IMR-90 (cell line): ENCODE results near the gene LRRFIP1. TPM values are rescaled to one million over a fixed set of nuclear protein-coding genes. Genes with fewer than 3 reads are reported as not detected.

ENCODE experiments used
- ATAC-seq: fragments of 200-7000 bp; cut with Tn5 transposase; 2 replicates; pipeline ENCODE4 v1.9.1; 2020; ENCODE audit warnings: low read depth, mild to moderate bottlenecking, moderate library complexity
- BruUV-seq: library from RNA; stranded (reverse); fragments of 400-500 nt; replicated peaks from 2 replicates; lab custom pipeline; 2021; lab: Mats Ljungman, UMichigan
- CTCF ChIA-PET: fragments of 300-600 bp; formaldehyde crosslinking; extraction: SDS; loops from one replicate; lab custom pipeline; 2021; ENCODE audit warnings: antibody characterized with exemption; lab: Yijun Ruan, JAX
- POLR2A ChIA-PET: fragments of 300-600 bp; sonication (Branson Sonifier 250); formaldehyde crosslinking; loops from one replicate; lab custom pipeline; 2022; ENCODE audit warnings: antibody characterized with exemption; ENCODE audit not compliant: unreplicated experiment; lab: Charles Lee
- DNase-seq: peaks from one replicate; pipeline ENCODE4 v3.0.0; 2013
- H2AFZ ChIP-seq: replicated peaks from 2 replicates; pipeline ENCODE3; 2013; ENCODE audit warnings: low read length, mild to moderate bottlenecking; ENCODE audit not compliant: poor library complexity
- H2AK5ac ChIP-seq: 2 replicates; pipeline ENCODE4 v1.6.1; 2013; ENCODE audit warnings: low read depth, low read length, inconsistent platforms
- H2AK9ac ChIP-seq: replicated peaks from 2 replicates; pipeline ENCODE3; 2013; ENCODE audit warnings: mild to moderate bottlenecking, low read depth, low read length, moderate library complexity; ENCODE audit not compliant: poor library complexity
- H2BK120ac ChIP-seq: 2 replicates; pipeline ENCODE4 v1.6.1; 2013; ENCODE audit warnings: low read depth, low read length, inconsistent platforms
- H2BK15ac ChIP-seq: 3 replicates; pipeline ENCODE4 v1.6.1; 2013; ENCODE audit warnings: low read depth, low read length, inconsistent platforms
- H2BK20ac ChIP-seq: 2 replicates; pipeline ENCODE4 v1.6.1; 2013; ENCODE audit warnings: low read depth, mild to moderate bottlenecking, inconsistent platforms, low read length, moderate library complexity
- H2BK5ac ChIP-seq: 2 replicates; pipeline ENCODE4 v1.6.1; 2013; ENCODE audit warnings: mild to moderate bottlenecking, low read depth, low read length, inconsistent platforms; ENCODE audit not compliant: poor library complexity, severe bottlenecking
- H3K14ac ChIP-seq: replicated peaks from 2 replicates; pipeline ENCODE4 v1.6.1; 2013; ENCODE audit warnings: low read depth, low read length, inconsistent platforms
- H3K18ac ChIP-seq: 2 replicates; pipeline ENCODE4 v1.6.1; 2013; ENCODE audit warnings: low read depth, low read length, control low read depth
- H3K23ac ChIP-seq: 2 replicates; pipeline ENCODE4 v1.6.1; 2013; ENCODE audit warnings: low read depth, low read length, inconsistent platforms
- H3K27ac ChIP-seq: 2 replicates; pipeline ENCODE4 v1.5.1; 2013; ENCODE audit warnings: mild to moderate bottlenecking, control low read depth, low read length; ENCODE audit not compliant: insufficient read depth
- H3K27me3 ChIP-seq: 2 replicates; pipeline ENCODE4 v1.6.1; 2013; ENCODE audit warnings: low read length; ENCODE audit not compliant: control insufficient read depth, insufficient read depth
- H3K36me3 ChIP-seq: 2 replicates; pipeline ENCODE4 v1.6.1; 2013; ENCODE audit warnings: low read length, mixed read lengths; ENCODE audit not compliant: control insufficient read depth, insufficient read depth
- H3K4ac ChIP-seq: 2 replicates; pipeline ENCODE4 v1.6.1; 2013; ENCODE audit warnings: low read depth, low read length, inconsistent platforms
- H3K4me1 ChIP-seq: 2 replicates; pipeline ENCODE4 v1.6.1; 2013; ENCODE audit warnings: low read length, mixed read lengths; ENCODE audit not compliant: control insufficient read depth, insufficient read depth
- H3K4me2 ChIP-seq: 2 replicates; pipeline ENCODE4 v1.6.1; 2013; ENCODE audit warnings: low read depth, mild to moderate bottlenecking, control low read depth, low read length, moderate library complexity
- H3K4me3 ChIP-seq: 2 replicates; pipeline ENCODE4 v1.5.1; 2013; ENCODE audit warnings: low read depth, mild to moderate bottlenecking, control low read depth, low read length, moderate library complexity; ENCODE audit not compliant: insufficient read depth
- H3K56ac ChIP-seq: 2 replicates; pipeline ENCODE4 v1.6.1; 2013; ENCODE audit warnings: low read length, inconsistent platforms; ENCODE audit not compliant: insufficient read depth; ENCODE audit errors: extremely low read depth
- H3K79me1 ChIP-seq, 2 experiments: 2 replicates each; pipeline ENCODE4 v1.6.1; 2013; ENCODE audit warnings: low read length in 2 of 2, inconsistent platforms in 1 of 2, low read depth in 1 of 2
- H3K9ac ChIP-seq: 2 replicates; pipeline ENCODE4 v1.6.1; 2013; ENCODE audit warnings: low read depth, low read length, control low read depth
- H3K9me1 ChIP-seq: 2 replicates; pipeline ENCODE4 v1.6.1; 2013; ENCODE audit warnings: low read length, inconsistent platforms; ENCODE audit not compliant: insufficient read depth
- H3K9me3 ChIP-seq: 2 replicates; pipeline ENCODE4 v1.6.1; 2013; ENCODE audit warnings: low read length; ENCODE audit not compliant: control insufficient read depth, insufficient read depth
- H4K20me1 ChIP-seq: 2 replicates; pipeline ENCODE4 v1.6.1; 2013; ENCODE audit warnings: low read length, inconsistent platforms; ENCODE audit not compliant: insufficient read depth
- H4K5ac ChIP-seq: 2 replicates; pipeline ENCODE4 v1.6.1; 2013; ENCODE audit warnings: mild to moderate bottlenecking, low read depth, low read length, control low read depth
- H4K8ac ChIP-seq, 2 experiments: 2 replicates each; pipeline ENCODE4 v1.6.1; 2013; ENCODE audit warnings: low read depth in 2 of 2, low read length in 2 of 2, control low read depth in 1 of 2, inconsistent platforms in 1 of 2
- H4K91ac ChIP-seq: 2 replicates; pipeline ENCODE4 v1.6.1; 2013; ENCODE audit warnings: low read depth, low read length, inconsistent platforms; ENCODE audit not compliant: insufficient read depth
- BHLHE40 ChIP-seq: fragments of 150-350 bp; IDR thresholded peaks from 2 replicates; pipeline ENCODE4 v1.6.1; 2016; ENCODE audit warnings: mild to moderate bottlenecking, low read depth, low read length
- FOS ChIP-seq: fragments of 150-350 bp; IDR thresholded peaks from 2 replicates; pipeline ENCODE4 v1.6.1; 2016; ENCODE audit warnings: low read depth, low read length
- MAZ ChIP-seq: IDR thresholded peaks from 2 replicates; pipeline ENCODE4 v1.6.1; 2012; ENCODE audit warnings: low read depth, mild to moderate bottlenecking, low read length, improper control_type of control experiment, moderate library complexity, borderline replicate concordance
- MXI1 ChIP-seq: IDR thresholded peaks from 2 replicates; pipeline ENCODE4 v1.6.1; 2012; ENCODE audit warnings: low read depth, mild to moderate bottlenecking, low read length, moderate library complexity, borderline replicate concordance
- NFE2L2 ChIP-seq: fragments of 150-350 bp; IDR thresholded peaks from 2 replicates; pipeline ENCODE4 v1.6.1; 2016; ENCODE audit warnings: low read depth, mild to moderate bottlenecking, low read length
- POLR2A ChIP-seq: IDR thresholded peaks from 2 replicates; pipeline ENCODE4 v1.6.1; 2012; ENCODE audit warnings: mild to moderate bottlenecking, low read depth, low read length
- RAD21 ChIP-seq: IDR thresholded peaks from 2 replicates; pipeline ENCODE4 v1.6.1; 2012; ENCODE audit warnings: low read length, improper control_type of control experiment
- RCOR1 ChIP-seq: IDR thresholded peaks from 2 replicates; pipeline ENCODE4 v1.6.1; 2012; ENCODE audit warnings: mild to moderate bottlenecking, low read length, improper control_type of control experiment; ENCODE audit not compliant: insufficient replicate concordance
- RFX5 ChIP-seq: IDR thresholded peaks from 2 replicates; pipeline ENCODE4 v1.8.0; 2012; ENCODE audit warnings: low read depth, mild to moderate bottlenecking, low read length, moderate library complexity
- WGBS, 2 experiments: methylation state at CpG; one replicate each; pipeline versions ENCODE4 v1.1.5 to v1.1.7; 2013; ENCODE audit warnings: missing lambda C conversion rate in 2 of 2; ENCODE audit not compliant: insufficient read length in 1 of 2; ENCODE audit errors: extremely low coverage in 2 of 2; 5-methylcytosine and 5-hydroxymethylcytosine counted together
- dilution Hi-C: fragments of 300-500 bp; cut with HindIII; formaldehyde crosslinking; loops from one replicate; pipeline ENCODE4 v1.14.3; 2018; ENCODE audit warnings: low sequenced_read_pairs; ENCODE audit not compliant: unreplicated experiment
- in situ Hi-C: fragments of 300-500 bp; cut with MboI; formaldehyde crosslinking; loops from 3 replicates; pipeline ENCODE4 v1.14.3; 2019; ENCODE audit warnings: low sequenced_read_pairs, inconsistent platforms, mixed read lengths
- intact Hi-C: fragments of 100-400 bp; cut with micrococcal nuclease; formaldehyde crosslinking; loops from 2 replicates; pipeline ENCODE4 v1.10.0; 2022
- polyA plus RNA-seq, 3 experiments: library from polyadenylated mRNA; depleted of rRNA; stranded (reverse); fragments of >200 nt; gene quantifications; 2 replicates each; pipeline ENCODE4 v1.2.3, GENCODE V29; 2012; ENCODE audit warnings: low replicate concordance in 1 of 3
- total RNA-seq: library from RNA; depleted of rRNA; stranded (reverse); fragments of >200 nt; gene quantifications from 2 replicates; pipeline ENCODE4 v1.2.3, GENCODE V29; 2012
- TF ChIP-seq, protein P1 (sequence below): fragments of 150-350 bp; IDR thresholded peaks from 2 replicates; pipeline ENCODE4 v1.6.1; 2016; ENCODE audit warnings: low read depth, mild to moderate bottlenecking, low read length, moderate library complexity, borderline replicate concordance
- TF ChIP-seq, protein P2 (sequence below): conservative IDR thresholded peaks from 2 replicates; pipeline ENCODE4 v1.5.1; 2012; ENCODE audit warnings: mild to moderate bottlenecking, low read depth, low read length, improper control_type of control experiment

The LRRFIP1 gene
- total and polyA plus RNA-seq, 2 of the 4 experiments (the other 2 are of a cell fraction): 52.2 to 54.4 TPM

GRCh38 chr2:237743024-237743423 lies 115.6 kb downstream of the LRRFIP1 start:
- no peak overlapping the region for H2AK9ac ChIP-seq
- no peak overlapping the region for H3K56ac ChIP-seq
- ATAC-seq (no peak), DNase-seq (no peak)
- no TSS peak for BruUV-seq
- no peak overlapping the region for H3K4ac ChIP-seq
- intact Hi-C loops: loop anchor here (5.0 to 10.0 kb wide), 2 partner anchors 141 to 648 kb away; no protein-coding TSS in a partner anchor
- no peak overlapping the region for H4K5ac ChIP-seq
- H3K4me3 ChIP-seq: no peak overlapping the region
- no peak overlapping the region for H2BK120ac ChIP-seq
- in situ Hi-C loops: loop anchor here (5.0 to 25.0 kb wide), 4 partner anchors 71 to 631 kb away; partner anchors contain the start of gene RAB17
- H3K23ac ChIP-seq: 0 out of 2 replicates have a peak overlapping the region, but pooled peaks have one; percentile 25
- H4K91ac ChIP-seq: no peak overlapping the region
- peak overlapping the region; percentile 10; the same call in 1 of the 2 replicates for H3K14ac ChIP-seq
- no peak for TF ChIP-seq RAD21
- TF ChIP-seq MAZ: no peak
- no peak for TF ChIP-seq BHLHE40
- no peak for TF ChIP-seq POLR2A
- TF ChIP-seq FOS: no peak
- no peak for TF ChIP-seq NFE2L2
- TF ChIP-seq MXI1: no peak
- TF ChIP-seq RCOR1: no peak
- TF ChIP-seq, protein P1, sequence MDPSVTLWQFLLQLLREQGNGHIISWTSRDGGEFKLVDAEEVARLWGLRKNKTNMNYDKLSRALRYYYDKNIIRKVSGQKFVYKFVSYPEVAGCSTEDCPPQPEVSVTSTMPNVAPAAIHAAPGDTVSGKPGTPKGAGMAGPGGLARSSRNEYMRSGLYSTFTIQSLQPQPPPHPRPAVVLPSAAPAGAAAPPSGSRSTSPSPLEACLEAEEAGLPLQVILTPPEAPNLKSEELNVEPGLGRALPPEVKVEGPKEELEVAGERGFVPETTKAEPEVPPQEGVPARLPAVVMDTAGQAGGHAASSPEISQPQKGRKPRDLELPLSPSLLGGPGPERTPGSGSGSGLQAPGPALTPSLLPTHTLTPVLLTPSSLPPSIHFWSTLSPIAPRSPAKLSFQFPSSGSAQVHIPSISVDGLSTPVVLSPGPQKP: no peak
- TF ChIP-seq, protein P2, sequence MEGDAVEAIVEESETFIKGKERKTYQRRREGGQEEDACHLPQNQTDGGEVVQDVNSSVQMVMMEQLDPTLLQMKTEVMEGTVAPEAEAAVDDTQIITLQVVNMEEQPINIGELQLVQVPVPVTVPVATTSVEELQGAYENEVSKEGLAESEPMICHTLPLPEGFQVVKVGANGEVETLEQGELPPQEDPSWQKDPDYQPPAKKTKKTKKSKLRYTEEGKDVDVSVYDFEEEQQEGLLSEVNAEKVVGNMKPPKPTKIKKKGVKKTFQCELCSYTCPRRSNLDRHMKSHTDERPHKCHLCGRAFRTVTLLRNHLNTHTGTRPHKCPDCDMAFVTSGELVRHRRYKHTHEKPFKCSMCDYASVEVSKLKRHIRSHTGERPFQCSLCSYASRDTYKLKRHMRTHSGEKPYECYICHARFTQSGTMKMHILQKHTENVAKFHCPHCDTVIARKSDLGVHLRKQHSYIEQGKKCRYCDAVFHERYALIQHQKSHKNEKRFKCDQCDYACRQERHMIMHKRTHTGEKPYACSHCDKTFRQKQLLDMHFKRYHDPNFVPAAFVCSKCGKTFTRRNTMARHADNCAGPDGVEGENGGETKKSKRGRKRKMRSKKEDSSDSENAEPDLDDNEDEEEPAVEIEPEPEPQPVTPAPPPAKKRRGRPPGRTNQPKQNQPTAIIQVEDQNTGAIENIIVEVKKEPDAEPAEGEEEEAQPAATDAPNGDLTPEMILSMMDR: no peak
- no peak for TF ChIP-seq RFX5
- H4K20me1 ChIP-seq: peaks cover 55% of the 10 kb centered on the region
- no peak overlapping the region for H2AFZ ChIP-seq
- whole genome bisulfite sequencing, 2 experiments: no CpG with 5 or more reads among the region's 6 CpGs
- H3K79me1 ChIP-seq: peaks cover 48 to 87% of the 10 kb centered on the region in 2 experiments
- POLR2A ChIA-PET: interaction anchor here (0.7 kb wide), 1 partner anchor 9 kb away, joined by 4 read pairs; no protein-coding TSS in a partner anchor
- H3K27ac ChIP-seq: no peak overlapping the region
- H2AK5ac ChIP-seq: no peak overlapping the region
- H3K36me3 ChIP-seq: peaks cover 9% of the 10 kb centered on the region
- no peak overlapping the region for H4K8ac ChIP-seq
- dilution Hi-C loops: no loop called here
- H3K27me3 ChIP-seq: no peaks in the 10 kb centered on the region
- no peak overlapping the region for H3K18ac ChIP-seq
- no peak overlapping the region for H3K9ac ChIP-seq
- no peaks in the 10 kb centered on the region for H3K9me3 ChIP-seq
- no peak overlapping the region for H3K4me2 ChIP-seq
- H2BK20ac ChIP-seq: no peak overlapping the region
- peaks cover 18% of the 10 kb centered on the region for H3K4me1 ChIP-seq
- CTCF ChIA-PET: interaction anchor here (0.7 to 2.8 kb wide), 2 partner anchors 161 to 682 kb away, joined by 3 to 20 read pairs; no protein-coding TSS in a partner anchor
- H2BK15ac ChIP-seq: 0 out of 3 replicates have a peak overlapping the region, but pooled peaks have one; percentile 16
- peaks cover 25% of the 10 kb centered on the region for H3K9me1 ChIP-seq
- no peak overlapping the region for H2BK5ac ChIP-seq
